Right kidney (tissue), 1 donor: Measurements from ENCODE around the gene ANKS1A.
"Not testable (repeated sequence)": the region's sequence is repeated elsewhere in the genome, so short reads cannot be mapped to it uniquely, and the experiment has no call there.

ENCODE experiments used
- DNase-seq: peaks from one replicate; pipeline ENCODE4 v3.0.0-alpha.2; 2016

Gene ANKS1A

DNA sequence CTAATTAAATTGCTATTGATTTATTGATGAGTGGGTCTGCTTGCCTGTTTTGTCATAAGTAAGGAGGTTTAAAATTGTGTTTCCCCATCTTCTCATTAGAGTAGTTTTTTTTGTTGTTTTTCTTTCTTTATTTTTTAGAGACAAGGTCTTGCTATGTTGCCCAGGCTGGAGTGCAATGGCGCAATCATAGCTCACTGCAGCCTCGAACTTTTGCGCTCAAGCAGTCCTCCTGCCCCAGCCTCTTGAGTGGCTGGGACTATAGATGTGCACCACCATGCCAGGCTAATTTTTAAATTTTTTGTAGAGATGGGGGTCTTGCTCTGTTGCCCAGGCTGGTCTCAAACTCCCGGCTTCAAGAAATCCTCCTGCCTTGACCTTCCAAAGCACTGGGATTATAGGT lies 31.0 kb downstream of the ANKS1A start:
- DNase-seq: no peak

DNA sequence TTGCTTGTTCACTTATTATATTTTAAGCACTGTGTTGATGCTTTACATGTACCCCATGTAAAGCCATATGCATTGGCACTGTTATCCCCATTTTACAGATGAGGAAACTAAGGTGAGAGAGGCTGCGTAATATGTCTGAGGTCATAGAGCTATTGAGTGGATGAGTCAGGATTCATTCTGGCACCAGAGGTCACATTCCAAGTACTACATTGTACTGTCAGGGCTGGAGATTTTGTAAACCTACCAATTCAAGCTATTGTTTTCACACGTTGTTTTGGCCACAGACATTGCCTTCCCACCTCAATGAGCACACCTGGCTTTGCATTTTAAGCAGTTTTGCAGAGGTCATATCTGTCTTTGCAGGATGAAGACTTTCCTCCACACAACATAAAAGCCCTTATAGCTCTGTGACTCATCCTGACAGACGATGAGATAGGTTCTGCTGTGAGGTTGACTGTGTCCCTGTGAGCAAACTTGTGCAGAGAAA lies 33.2 kb downstream of the ANKS1A start:
- no peak for DNase-seq

DNA sequence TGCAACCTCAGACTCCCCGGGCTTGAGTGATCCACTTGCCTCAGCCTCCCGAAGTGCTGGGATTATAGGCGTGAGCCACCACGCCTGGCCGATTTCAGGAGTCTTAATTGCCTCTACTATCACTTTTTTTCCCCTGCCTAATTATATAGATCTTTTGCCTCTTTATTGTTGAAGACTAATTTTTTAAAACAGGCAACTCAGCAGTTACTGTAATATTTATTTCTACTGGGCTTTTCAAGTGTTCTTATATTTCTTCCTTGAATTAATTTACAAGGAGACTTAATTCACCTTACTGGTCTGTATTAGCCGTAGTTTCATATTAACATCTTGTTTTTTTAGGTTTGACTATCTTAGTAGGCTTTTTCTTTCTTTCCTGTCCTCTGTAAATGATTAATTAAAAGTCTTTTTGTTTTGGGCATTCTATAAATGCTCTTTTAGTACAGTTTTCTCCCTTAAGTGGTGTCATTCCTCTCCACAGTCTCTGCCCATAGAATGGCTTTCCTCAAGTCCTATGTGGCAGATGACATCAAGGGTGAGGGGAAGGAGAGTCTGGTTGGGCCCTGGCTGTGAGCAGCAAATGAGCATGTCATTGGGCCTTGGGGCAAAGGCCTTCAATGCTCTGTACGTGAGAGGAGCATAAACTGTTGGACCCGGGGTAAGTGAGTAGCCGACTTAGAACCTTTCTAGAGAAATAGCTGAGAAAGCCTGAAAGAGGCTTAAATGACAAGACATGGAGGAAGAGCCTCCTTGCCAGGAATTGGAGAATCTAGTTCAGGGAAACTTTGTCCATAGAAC lies 36.0 kb downstream of the ANKS1A start:
- no peak for DNase-seq

DNA sequence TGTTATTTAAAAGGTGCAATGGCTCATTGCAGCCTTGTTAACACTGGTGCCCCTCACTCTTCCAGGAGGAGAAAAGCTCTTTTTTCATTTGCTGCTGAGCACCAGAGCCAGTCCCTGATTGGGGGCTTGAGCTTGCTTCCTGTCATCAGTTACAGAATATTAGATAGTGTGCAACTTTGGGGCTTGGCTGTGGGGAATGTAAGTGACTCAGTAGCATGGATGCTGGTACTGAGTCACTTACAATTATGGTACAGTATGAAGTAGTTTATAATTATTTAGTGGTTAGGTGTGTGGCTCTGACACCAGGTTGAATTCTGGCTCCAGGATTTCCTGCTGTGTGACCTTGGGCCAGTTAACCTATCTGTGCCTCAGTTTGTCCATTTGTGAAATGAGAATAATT lies 37.6 kb downstream of the ANKS1A start:
- no peak for DNase-seq

DNA sequence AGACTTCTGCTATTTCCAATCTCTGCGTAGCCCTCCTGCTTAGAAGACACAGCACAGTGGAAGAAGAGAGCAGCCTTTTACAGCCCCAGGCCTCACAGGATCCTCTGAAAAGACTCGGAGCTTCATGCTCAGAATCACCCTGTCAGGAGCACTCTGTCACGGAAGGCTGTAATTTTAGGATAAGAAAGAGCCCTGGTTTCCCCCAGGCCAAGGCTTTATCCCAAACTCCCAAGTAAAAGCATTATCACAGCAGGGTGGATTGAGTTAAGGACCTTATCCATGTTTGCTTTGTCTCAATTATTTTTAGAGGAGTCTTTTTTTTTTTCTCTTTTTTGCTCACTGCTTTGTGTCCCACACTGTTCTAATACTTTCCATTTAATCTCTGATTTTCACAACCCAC lies 39.2 kb downstream of the ANKS1A start:
- DNase-seq: no peak

DNA sequence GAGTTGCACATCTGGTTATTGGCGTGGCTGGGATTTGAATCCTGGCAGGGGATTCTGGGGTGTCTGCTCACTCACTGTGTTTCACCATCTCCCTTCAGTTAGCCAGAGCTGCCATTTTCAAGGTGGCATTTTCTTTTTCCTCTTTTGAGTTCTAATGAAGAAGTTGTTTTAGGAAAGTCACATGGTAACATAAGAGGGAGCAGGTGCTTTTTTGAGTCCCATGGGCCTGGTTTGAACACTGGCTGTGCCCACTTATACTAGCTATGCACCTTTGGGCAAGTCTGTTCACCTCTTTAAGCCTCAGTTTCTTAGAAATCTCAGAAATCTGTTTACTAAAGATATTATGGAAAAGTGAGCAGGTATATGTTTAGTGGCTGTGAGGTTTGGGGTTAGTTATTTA lies 39.6 kb downstream of the ANKS1A start:
- DNase-seq: no peak

DNA sequence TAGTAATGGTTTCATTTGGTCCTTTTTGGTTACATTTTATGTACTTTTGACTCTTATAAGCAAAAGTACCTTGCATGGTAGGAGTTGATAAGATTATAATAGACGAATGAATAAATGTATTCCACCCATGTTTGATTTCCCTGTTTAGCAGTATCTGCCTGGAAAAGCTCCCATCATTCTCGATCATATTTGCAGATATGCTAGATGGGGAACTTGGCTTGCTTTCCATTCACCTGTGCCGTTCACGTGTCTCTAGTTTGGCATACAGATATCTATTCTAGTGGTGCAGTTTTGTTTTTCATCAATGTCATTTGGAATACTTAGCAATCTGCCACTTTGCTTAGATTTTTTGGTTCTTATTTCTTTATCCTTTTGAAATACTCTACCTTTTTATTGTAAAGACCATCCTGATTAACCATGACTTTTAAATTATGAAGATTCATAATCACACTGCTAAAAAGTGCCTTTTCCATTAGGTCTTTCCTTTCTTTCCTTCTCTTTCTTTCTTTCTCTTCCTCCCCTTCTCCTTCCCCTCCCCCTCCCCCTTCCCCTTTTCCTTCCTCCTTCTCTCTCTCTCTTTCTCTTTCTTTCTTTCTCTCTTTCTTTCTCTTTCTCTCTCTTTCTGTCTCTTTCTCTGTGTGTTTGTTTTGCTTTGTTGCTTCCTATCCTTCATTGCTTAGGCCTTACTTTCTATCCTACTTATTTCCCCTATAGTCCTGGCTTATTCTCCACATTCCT lies 40.4 kb downstream of the ANKS1A start:
- no peak for DNase-seq

DNA sequence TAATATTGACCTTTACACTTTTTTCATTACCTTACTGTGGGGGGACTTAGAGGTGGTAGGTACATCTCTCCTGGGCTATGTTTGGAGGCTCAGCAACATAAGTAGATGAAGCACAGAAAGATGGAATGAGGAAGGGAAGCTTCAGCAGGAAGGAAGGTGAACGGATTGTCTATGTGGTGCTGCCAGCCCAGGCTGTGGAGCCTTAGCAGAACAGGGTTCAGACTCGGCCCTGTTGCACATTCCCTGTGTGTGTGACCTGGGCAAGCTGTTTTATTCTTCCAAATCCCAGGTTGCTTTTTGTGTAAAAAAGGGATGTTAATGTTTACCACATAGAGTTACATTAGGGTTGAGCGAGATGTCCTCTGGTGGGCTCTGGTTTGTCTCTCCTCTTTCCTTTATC lies 41.2 kb downstream of the ANKS1A start:
- DNase-seq: no peak

DNA sequence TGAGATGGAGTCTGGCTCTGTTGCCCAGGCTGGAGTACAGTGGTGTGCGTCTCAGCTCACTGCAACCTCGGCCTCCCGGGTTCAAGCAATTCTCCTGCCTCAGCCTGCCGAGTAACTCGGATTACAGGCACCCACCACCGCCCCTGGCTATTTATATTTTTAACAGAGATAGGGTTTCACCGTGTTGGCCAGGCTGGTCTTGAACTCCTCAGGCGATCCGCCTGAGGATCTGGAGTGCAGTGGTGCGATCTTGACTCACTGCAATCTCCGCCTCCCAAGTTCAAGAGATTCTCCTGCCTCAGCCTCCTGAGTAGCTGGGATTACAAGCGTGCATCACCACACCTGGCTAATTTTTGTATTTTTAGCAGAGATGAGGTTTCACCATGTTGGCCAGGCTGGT lies 43.1 kb downstream of the ANKS1A start:
- DNase-seq: not testable (repeated sequence)

DNA sequence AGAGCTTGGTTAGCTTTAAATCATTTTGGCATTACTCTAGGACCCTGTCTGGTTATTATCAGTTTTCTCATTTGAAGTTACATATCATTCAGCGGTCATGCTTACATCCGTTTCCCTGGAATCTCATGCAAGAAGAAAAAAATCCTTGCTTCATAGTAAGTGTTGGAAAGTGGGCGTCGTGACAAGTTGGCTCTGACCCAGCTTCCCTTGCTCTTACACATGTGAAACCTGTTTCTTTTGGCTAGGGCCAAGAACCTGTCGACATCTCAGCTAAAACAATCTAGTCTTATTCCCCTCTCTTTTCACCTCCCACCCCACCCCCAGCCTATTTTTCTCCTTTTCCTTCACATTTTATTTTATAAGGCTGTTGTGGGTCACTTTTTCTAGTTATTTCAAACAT lies 45.5 kb downstream of the ANKS1A start:
- no peak for DNase-seq

DNA sequence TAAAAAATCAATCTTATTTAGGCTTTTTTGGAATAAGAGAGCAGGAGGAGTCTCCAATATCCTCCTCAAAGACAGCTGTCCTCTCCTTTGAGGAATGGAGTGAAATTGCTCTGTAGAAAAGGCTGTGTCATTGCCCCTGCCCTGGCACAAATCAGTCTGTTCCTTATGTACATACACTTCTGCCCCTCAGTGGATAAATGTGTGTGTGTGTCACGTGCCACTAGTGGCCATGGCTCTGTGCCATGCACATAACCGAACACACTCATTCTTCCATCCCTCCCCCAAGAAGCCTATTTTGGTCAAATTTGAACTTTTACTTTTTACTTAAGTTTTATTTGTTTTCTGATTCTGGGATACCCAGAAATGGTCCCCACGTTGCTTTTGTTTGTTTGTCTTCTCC lies 49.2 kb downstream of the ANKS1A start:
- no peak for DNase-seq

DNA sequence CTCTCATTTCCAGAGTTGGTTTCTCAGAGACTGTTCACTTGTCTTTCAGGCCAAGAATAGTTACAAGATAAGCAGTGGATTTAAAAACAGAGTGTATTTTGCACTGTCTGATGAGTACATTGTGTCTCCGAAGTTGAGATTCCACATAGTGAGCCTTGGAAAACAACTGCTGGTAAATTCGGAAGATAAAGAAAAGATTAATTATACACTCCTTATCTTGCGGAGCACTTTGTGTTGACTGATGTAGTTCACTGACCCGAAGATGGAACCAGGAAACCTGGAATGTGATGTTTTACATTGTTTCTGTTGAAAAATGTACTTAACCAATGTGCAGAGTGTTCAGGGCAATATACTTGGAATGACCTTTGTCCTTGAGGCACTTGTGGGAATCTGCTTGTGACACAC lies 51.0 kb downstream of the ANKS1A start:
- DNase-seq: no peak

DNA sequence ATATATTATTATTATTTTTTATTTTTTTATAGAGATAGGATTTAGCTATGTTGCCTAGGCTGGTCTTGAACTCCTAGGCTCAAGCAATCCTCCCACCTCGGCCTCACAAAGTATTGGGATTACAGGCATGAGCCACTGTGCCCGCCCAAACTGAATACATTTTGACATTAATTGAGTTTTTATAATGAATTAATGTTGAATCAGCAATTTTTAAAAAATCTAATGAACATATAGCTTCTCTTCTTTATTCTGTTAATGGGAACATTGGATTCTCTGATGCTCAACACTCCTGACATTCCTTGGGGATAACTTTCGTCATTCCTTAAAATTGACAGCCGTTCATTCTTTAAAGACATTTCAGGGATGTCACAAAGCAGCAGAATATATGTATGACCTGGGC lies 52.4 kb downstream of the ANKS1A start:
- DNase-seq: no peak

DNA sequence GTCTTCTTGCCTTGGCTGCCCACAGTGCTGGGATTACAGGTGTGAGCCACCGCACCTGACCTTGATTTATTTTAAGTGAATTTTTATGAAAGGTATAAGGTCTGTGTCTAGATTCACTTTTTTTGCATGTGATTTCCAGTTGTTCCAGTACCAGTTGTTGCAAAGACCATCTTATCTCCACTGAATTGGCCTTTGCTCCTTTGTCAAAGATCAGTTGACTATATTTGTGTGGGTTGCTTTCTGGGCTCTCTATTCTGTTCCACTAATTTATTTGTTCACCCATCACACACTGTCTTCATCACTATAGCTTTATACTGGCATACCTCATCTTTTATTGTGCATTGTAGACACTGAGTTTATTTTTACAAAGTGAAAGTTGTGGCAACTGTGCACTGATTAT lies 56.3 kb downstream of the ANKS1A start:
- no peak for DNase-seq

DNA sequence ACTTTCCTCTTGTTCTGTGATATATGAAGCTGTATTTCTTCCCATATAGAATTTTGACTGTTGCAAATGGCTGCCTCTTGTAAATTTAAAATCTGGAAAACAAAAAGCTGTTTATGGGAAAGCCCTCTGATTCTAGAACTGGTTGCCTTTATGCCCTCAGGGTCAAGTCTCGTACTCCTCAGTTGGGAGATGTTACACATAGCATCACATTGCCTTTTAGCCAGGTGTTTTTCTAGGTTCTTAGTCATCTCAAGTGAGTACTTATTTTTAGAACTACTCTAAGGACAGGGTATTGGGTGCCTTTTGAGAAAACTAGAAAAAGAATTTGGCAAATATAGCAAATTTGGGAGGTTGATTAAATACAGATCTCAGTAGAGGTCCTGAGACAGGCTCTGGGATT lies 58.5 kb downstream of the ANKS1A start:
- DNase-seq: no peak

DNA sequence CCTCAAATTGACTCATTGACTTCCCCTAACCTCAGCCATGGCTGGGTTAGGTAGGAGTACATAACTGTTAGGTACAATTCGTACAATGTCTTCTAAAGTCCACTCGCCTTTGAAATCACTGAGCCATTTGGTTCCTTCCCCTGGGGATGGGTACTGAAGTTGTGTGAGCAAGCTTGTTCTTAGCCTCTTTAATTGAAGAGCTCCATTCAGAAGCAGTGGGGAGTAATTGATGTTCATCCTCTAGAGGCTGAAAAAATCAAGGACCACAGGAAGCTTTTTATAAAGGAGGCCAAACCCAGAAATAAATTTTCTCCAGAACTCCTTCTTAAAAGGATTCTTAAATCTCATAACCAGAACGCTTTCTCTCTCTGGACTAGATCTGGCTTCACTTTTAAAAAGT lies 60.6 kb downstream of the ANKS1A start:
- DNase-seq: no peak

DNA sequence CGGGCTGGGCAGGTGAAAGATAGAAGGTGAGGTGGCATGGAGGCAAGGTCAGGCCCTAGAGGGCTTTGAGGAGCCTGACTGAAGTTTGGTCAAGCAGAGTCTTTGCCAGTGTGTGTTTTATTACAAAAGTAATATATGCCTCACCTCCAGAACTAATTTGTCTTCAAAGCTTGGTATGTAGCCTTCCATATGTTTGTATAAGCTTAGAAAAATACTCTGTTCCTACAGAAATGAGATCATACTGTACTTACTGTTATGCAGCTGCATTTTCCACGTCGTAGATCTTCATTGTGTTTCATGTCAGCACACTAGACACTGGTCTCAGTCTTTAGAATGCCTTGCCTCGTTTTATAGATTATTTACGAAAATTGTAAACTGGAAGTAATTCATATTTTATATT lies 61.8 kb downstream of the ANKS1A start:
- DNase-seq: no peak

DNA sequence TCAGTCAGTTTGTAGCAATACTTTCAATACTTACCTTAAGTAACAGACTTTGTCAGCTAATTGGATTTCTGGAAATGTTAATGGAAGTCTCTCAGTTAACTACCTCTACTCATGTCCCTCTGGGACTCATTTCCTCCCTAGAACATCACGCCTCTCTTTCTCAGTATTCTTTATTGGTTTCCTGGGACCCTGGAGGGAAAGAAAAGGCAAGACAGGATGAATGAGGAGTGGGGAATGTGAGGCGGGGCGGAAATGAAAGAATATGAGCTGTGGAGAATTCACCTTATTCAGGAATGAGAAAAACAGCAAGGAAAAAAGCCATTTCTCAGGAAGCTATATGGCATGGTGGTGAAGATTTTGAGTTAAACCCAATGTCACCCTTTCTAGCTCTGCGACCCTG lies 62.7 kb downstream of the ANKS1A start:
- no peak for DNase-seq

DNA sequence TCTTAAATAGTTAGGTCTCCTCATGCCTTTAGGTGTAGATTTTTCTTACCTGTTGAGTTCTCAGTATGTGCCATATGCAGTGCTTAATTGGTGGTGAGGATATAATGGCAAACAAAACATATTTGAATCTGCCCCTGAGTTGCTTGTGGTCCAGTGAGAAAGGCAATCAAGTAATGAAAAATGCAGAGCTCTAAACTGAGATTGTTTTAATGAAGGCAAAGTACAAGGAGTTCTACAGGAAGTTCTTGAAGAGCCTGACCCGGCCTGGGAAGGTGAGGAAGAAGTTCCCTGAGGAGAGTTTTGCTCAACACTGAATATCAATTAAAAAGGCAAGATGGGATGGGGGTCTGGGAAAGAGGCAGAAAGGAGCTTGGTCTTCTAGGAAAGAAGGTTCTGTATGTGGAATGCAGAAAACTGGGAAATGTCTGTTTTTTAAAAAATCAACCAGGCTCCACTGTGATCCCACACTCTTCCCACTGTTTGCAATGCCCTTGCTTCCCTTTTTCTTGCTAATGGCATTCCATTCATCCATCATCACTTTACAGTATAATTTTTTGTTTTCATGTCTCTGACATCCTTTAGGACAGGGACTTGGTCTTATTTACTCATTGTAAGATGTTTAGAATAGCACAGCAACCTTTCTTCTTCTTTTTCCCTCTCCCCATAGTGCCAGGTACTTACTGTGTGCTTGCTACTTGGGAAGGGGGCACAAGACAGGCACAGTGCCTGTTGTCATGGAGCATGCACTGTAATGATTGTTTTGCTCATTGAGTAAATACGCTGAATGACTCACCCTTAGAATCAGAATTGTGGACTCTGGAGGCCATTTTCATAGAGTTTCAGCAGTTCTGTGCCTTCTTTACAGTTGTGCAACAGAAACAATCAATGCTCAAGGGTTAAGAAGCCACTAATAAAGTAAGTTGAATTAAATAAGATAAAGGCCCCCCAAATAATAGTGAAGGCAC lies 64.3 kb downstream of the ANKS1A start:
- no peak for DNase-seq

DNA sequence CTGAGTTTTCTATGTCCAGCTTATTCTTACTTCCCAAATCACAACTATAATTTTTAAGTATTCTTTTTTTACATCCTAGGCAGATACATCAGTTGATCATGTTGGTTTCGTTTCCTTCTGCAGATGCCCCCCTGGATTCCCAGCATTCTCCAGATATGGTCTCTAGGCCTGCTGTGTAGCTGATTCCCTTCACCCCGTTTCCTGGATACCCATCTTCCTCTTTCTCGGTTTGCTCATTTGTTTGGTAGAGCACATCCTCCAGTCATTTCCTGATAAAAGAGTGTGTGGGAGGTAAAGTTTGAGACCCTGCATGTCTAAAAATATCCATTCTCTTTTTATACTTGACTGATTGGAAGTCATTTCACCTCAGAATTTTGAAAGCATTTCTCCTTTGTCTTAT lies 66.4 kb downstream of the ANKS1A start:
- DNase-seq: no peak

DNA sequence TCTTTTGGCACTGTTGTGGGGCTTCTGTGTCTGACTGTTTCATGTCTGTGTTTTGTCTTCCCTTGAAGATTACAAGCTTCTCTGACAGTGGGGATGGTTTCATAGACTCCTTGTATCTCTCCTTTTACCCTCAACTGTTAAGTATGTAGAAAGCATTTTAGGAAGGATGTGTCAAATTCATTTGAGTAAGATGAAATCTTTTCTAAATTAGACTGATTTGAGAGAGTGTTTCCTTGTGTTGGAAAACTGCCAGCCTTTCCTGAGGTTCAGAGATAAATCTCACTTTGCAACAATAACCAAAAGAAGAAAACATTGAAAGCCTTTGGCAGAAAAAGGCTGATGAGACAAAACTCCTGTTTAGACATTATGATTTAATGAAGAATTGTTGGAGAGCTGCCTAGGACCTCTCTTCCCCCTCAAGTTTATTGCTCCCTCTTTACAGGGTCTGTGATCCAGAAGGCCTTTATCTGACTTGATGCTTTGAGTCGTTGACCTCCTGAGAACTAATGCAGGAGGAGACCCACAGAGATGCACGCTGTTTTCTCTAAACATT lies 68.3 kb downstream of the ANKS1A start:
- no peak for DNase-seq

DNA sequence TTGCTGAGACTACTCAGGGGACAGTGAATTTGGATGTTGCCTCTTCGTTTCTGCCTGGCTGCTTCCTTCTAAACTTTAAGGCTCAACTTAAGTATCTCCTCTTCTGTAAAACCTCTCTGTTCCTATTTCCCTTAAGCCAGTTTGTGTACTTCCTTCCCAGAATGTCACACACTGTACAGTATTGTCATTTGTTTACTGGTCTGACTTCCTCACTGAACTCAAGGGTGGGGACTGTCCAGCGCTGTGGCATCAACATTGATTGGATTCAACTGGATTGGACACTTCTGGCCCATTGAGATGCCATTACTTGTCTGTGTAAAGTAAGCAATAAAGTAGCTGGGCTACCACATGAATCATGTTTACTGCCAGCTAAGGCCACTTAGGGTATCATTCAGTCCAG lies 69.7 kb downstream of the ANKS1A start:
- DNase-seq: no peak

DNA sequence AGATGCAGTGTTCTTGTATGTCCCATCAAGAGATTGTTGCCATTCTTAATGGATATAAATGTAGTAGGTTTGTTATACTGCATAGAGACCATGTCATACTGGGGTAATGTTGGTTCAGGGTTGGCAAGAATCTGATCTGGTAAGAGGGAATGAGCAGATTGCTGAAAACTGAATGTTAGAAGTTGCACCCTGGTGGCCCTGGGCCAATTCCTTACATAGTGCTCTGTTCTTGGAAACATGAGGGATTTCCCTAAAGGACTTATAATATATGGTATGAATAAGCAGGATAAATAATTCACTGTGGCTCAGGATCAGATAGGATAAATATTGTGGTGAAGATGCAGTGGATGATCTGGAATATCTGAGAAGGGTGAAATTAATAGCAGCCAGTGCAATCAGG lies 70.2 kb downstream of the ANKS1A start:
- no peak for DNase-seq
